HG02678 (cell line): ENCODE data around the gene PRB4.
"Not testable (repeated sequence)": the region's sequence is repeated elsewhere in the genome, so short reads cannot be mapped to it uniquely, and the experiment has no call there.

Source experiments
- ATAC-seq: cut with Tn5 transposase; IDR thresholded peaks from one replicate; pipeline ENCODE4 v1.9.1; 2021; ENCODE audit warnings: mild to moderate bottlenecking, moderate library complexity; ENCODE audit not compliant: unreplicated experiment

The PRB4 gene

GRCh38 chr12:11310336-11310735 is at the start of gene PRB4:
TSS of gene PRB4 (minus strand) at chr12:11310436. CDS start at chr12:11310398, 38 bp downstream.
- no peak for ATAC-seq

DNA sequence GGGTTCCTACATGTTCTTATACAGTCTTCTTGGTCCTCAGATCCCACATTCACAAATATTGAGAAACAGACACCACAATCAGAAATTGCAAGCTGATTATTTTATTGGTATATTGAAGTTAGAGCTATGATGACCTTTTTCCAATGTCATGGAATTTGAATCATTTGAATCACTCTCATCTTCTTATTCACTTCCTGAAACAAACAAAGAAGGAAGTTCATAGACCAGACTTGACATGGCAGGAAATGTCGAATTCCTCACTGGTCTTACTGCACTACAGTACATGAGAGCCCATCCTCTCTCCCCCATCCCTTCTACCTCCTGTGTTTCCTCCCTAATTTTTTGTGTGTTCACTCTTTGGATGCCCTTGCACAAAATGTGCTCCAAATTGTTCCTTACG is 41.5 kb upstream of the PRB4 start:
- not testable (repeated sequence) for ATAC-seq

- ATAC-seq: no peak
These were observed 38.2 kb upstream of the PRB4 start for GRCh38 chr12:11348439-11348838.

DNA sequence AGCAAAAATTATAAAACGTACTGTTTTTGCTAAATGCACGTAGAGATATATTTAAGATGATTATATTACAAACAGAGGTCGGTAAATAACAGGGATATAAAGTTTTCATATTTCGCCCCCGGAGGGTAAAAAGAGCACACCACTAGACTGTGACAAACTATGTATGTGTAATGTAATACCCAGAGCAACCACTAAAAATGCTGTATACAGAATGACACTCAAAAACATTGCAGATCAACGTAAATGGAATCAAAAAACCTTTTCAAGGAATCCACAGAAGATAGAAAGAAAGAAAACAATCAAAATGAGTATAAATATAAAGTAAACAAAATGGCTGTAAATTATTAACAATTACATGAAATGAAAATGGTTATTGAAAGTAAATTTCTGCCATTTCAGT is 37.6 kb upstream of the PRB4 start:
- no peak for ATAC-seq

DNA sequence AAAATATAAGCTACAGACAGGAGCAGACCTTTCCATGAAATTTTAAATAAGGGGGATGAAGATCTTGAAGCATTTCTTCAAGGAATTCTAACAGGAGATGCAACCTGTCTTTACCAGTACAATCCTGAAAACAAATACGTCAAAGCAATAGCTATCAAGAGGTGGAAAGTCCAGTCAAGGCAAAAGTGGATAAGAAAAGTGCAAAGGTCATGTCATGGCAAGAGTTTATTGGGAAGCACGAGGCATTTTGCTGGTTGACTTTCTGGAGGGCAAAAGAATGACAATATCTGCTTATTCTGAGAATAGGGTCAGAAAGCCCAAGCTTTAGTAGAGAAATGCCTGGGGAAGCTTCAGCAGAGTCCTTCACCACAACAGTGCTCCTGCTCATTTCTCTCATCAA is 34.3 kb upstream of the PRB4 start:
- ATAC-seq: no peak

DNA sequence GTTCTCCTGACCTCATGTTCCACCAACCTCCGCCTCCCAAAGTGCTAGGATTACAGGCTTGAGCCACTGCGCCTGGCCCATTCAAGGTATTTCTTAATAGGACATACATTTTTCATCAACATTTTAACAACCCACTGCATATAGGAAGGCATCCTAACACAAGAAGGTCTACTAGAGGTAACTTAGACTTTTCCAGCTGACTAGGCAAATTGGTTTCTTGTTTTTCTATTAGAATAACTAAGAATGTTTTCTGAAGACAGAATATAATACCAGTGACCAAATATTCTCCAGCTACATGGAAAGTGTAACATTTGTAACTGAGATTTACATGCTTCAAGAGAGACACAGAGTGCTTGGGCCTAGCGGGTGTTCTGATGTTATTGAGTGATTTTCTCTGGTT is 14.2 kb upstream of the PRB4 start:
- ATAC-seq: no peak

DNA sequence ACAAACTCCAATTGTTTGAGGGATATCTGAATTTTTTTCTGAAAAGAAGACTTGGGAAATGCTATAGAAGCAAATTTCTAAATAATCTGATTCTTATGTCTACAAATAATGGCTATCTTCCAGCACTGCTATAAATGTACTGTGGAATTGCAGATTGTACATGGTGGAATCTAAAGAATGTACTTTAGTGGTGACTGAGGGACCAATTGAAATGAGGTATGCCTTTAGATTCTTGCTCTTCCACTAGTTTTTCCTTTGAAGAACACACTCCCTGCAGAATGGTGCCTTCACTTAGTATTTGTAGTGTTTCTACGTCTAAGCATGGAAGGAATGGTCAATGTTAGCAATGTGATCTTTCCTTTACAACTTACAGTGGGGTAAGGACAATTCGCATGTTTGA is 11.7 kb upstream of the PRB4 start:
- ATAC-seq: no peak

DNA sequence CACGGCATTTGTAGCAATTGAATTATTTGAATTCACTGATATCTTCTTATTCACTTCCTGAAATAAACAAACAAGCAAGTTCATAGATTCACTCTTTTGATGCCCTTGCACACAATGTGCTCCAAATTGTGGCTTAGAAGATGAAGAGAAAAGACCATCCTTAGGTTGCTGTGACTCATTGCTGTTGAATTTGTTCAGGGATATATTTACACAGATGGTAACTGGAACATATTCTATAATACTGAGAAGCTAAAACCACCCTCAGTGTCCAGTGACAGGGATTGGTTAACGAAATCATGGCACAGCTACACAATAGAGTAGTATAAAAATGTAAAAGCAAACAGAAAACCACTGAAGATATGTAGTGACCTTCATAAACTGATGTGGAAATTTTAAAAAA is 3.1 kb downstream of the PRB4 start:
- no peak for ATAC-seq

DNA sequence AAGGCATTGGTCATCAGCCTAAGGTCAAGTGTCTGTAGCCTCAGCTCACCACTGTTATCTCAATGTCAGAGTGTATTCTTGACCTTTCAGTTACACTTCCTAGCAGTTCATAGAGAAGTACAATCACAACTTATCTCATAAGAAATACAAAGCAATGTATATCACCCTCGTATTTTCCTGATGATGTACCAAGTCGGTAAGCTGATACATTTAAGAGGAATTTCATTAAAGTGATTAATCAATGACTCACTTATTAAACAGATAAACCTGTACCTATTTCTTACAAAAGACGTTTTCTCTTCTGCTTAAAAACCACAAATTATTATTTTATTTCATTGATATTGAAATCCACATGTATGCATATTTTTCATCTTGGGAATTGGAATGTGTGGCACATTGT is 36.8 kb downstream of the PRB4 start:
- ATAC-seq: no peak

DNA sequence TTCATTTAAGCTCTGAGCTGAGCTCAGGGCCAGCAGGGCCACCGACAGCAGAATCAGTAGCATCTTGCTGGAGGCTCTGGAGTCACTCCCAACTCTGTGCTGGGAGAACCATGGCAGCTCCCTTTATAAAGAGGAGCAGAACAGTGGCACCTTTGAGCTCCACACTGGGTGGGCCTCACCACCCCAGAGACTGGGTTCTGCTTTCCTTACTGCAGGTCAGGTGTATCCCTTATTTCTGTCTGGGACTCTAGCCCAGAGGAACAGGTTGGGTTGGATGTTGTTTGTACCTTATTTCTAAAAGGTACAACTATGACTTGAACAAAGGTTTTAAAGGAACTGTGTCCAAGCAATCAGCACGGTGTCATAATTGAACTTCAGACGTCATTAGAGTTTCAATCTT is 40.6 kb downstream of the PRB4 start, which contains the start of gene PRB3:
Gene PRB3 (minus strand): TSS at position 101 of the 400 bp plus-strand sequence. CDS start 38 bp downstream, at position 63.
- no peak for ATAC-seq

DNA sequence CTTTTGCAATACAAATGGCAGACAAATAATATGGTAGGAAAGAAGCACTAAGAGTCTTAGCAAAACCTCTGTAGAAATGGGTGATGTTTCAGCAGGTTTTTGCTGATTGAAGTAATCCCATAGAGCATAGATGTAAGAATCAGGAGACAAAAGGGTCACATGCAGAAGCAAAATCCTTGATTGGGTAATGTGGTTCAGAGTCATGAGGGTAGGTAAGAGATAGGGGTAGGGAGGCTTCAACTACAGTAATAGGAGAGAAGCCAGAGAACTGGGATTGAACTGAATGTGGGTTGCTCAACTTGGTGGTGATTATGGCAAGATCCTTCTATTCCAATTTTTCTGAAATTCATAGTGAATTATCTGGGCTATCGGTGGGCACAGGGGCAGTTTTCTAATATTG is 45.7 kb downstream of the PRB4 start:
- ATAC-seq: no peak
